Stimulated activated CD4-positive, alpha-beta T cell treated with anti-CD3 and anti-CD28 coated beads, TNF-alpha, amount 100 ng/mL, for 1 hour (primary cell): ENCODE measurements around the gene PLCXD1.
"Not testable (repeated sequence)": the region's sequence is repeated elsewhere in the genome, so short reads cannot be mapped to it uniquely, and the experiment has no call there.

Source experiments
- DNase-seq, 3 donors: peaks; one replicate each; pipeline ENCODE4 v3.0.0-alpha.2; 2020; ENCODE audit warnings: low read depth in 3 of 3, low spot score in 1 of 3

The PLCXD1 gene

DNA sequence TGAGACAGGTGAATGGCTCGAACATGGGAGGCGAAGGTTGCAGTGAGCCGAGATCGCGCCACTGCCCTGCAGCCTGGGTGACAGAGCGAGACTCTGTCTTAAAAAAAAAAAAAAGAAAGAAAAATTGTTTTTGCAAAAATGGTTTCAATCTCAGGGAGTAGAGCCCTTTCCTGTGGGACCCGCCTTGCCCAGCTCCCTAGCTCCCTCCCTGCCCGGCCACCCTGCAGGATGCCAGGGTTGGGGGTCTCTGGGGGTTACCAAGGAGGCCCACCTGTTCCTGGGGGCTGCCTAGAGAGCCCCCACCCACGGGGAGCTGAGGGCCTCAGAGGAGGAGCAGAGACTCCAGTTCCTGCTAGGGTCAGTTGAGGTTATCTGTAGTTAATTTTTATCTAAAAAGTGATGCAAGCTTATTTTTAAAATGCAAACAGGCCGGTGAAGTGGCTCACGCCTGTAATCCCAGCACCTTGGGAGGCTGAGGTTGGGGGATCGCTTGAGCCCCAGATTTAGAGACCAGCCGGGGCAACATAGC lies 18.7 kb upstream of the PLCXD1 start:
- no peak for DNase-seq

DNA sequence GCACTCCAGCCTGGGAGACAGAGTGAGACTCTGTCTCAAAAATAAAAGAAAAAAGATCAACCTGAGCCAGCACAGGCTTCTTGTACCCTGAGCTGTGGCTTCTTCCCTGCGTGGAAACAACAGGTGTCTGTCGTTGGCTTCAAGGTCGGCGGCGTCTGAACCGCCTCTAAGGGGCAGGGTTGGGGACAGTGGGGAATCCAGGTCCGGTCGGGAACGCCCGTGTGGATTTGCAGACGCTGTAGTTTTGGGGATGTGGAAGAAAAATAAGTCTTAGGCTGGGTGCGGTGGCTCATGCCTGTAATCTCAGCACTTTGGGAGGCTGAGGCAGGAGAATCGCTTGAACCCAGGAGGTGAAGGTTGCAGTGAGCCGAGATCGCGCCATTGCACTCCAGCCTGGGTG lies 17.2 kb upstream of the PLCXD1 start:
- not testable (repeated sequence) for DNase-seq

GRCh38 chrX:264634-265455 lies 16.3 kb upstream of the PLCXD1 start:
- DNase-seq = no peak

DNA sequence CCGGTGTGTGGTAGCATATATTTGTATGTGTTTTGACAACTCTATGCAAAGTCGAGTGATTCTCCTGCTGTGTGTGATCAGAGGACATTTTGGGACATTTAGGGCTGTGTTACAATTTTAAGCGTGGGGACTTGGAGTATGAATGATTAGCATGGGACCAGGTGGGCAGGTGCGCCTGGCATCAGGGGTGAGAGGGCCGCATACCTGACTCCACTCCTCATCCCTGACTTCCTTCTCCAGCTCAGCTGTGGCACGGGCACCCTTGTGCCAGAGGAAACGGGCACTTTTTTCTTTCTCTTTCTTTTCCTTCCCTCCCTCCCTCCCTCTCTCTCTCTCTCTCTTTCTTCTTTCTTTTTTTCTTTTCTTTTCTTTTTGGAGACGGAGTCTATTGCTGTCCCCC lies 15.7 kb upstream of the PLCXD1 start:
- no peak for DNase-seq

- no peak for DNase-seq
Measured at GRCh38 chrX:267771-268261, 13.4 kb upstream of the PLCXD1 start.

DNA sequence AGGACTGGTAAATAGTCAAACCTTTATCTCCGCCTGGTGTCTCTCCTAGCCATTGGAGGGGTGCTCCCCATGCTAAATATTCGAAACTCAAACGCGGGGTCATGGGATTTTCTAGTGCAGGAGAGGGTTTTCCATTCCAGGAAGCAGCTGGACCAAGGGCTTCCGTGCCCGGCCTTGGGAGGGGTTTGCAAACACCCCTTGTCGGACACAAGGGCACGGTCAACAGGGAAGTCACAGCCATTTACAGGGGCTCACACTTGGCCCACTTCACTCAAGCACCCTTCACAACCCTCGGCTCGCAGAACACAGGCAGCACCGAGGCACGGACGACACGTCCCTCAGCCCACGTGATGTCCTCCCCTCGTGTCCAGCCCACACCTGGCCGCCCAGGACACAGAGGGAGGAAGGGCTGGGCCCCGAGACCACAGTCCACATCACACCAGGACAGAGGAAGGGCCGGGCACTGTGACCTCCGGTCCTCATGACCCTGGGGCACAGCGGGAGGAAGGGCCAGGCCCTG lies 10.3 kb upstream of the PLCXD1 start:
- DNase-seq = no peak

DNA sequence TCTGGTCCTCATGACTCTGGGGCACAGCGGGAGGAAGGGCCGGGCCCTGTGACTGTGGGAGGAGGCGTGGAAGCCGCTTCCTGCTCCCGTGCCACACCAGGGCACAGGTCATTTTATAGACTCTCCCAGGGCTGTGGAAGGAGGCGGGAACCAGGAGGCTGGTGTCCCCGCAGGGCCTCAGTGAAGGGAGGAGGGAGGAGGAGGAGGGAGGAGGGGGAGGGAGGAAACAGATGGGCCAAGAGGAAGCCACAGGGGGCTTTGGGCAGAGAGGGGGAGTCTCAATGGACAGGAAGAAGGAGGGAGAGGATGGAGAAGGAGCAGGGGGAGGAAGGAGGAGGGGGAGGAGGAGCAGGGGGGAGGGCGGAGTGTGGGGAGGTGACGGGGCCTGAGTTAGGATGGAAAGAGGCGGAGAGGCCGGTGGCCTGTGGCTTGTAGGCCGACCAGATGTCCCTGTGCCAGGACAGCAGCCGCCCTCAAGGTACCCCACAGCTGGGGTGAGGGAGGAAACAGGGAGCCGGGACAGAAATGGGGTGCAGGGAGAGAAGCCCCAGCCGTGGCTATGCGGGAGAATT lies 6.2 kb upstream of the PLCXD1 start:
- DNase-seq = no peak

- DNase-seq = no peak
Measured at GRCh38 chrX:275476-275966, 5.7 kb upstream of the PLCXD1 start.

GRCh38 chrX:275967-276580 lies 5.1 kb upstream of the PLCXD1 start:
- no peak for DNase-seq

- peak in 1 of 3 donors; percentile 21 for DNase-seq
Measured at GRCh38 chrX:276581-277201, 4.5 kb upstream of the PLCXD1 start.

GRCh38 chrX:279757-280604 lies 1.2 kb upstream of the PLCXD1 start:
- DNase-seq = not testable (repeated sequence)

DNA sequence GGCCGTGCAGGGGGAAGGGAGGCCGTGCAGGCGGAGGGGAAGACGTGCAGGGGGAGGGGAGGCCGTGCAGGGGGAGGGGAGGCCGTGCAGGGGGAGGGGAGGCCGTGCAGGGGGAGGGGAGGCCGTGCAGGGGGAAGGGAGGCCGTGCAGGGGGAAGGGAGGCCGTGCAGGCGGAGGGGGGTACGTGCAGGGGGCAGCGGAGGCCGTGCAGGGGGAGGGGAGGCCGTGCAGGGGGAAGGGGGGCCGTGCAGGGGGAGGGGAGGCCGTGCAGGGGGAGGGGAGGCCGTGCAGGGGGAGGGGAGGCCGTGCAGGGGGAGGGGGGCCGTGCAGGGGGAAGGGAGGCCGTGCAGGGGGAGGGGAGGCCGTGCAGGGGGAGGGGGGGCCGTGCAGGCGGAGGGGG lies 459 bp upstream of the PLCXD1 start:
- DNase-seq = not testable (repeated sequence)

GRCh38 chrX:282000-282681 lies 960 bp downstream of the PLCXD1 start:
- DNase-seq = not testable (repeated sequence)

DNA sequence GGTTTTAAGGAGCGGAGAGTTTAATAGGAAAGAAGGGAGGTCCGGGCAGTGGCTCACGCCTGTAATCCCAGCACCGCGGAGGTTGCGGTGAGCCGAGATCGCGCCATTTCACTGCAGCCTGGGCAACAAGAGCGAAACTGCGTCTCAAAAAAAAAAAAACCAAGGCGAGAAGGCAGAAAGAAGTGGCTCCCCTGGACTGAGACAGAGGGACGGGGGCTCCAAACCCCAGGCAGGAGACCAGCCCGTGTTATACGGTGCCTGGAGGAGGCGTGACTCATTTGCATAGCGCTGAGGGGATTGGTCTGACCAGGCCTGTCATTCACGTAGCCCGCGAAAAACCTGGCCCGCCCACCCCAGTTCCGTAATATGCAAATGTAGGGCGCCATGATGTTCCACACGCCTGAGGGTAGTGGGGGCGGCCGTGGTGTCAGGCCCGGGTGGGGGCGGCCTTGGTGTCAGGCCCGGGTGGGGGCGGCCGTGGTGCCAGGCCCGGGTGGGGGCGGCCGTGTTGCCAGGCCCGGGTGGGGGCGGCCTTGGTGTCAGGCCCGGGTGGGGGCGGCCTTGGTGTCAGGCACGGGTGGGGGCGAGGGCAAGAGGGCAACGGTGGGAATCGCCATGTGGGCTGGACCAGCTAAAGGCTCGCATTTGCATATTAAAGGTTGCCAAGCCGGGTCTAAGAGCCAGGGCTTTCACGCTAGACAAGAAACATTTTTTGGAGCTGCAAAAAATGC lies 2.1 kb downstream of the PLCXD1 start:
- peak; percentile 65 to 75 (median 73) for DNase-seq

GRCh38 chrX:285076-285677 lies 4.0 kb downstream of the PLCXD1 start:
- no peak for DNase-seq

GRCh38 chrX:287670-288069 lies 6.5 kb downstream of the PLCXD1 start:
- no peak for DNase-seq

DNA sequence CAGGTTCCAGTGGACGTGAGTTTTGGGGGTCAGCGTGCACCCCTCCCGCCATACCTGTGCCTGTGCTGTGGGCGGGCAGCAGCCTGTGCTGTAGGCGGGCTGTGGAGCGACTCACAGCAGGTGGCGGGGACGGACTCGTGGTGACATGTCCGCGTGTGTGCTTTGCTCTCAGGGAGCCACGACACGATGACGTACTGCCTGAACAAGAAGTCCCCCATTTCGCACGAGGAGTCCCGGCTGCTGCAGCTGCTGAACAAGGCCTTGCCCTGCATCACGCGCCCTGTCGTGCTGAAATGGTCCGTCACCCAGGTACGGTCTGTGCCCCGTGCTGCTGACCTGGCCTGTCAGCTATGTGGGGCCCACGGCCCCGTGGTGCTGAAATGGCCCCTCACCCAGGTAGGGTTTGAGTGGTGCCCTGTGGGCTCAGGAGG lies 7.4 kb downstream of the PLCXD1 start:
- DNase-seq = no peak

GRCh38 chrX:290476-291166 lies 9.4 kb downstream of the PLCXD1 start:
- no peak for DNase-seq
